Mucosa of descending colon (tissue), 3 donors: Measurements from ENCODE around the gene ANKRD6. TPM values are rescaled to one million over a fixed set of nuclear protein-coding genes. Genes with fewer than 3 reads are reported as not detected.

Experiments
- ATAC-seq: fragments of 200-7000 bp; cut with Tn5 transposase; one replicate; pipeline ENCODE4 v1.9.1; 2020; ENCODE audit warnings: mild to moderate bottlenecking, moderate library complexity
- DNase-seq, 3 donors: peaks; one replicate each; pipeline ENCODE4 v3.0.0-alpha.2; 2020
- H3K36me3 ChIP-seq: fragments of 200-600 bp; one replicate; pipeline ENCODE4 v1.8.0; 2021; ENCODE audit warnings: low read depth, mild to moderate bottlenecking
- H3K4me1 ChIP-seq: fragments of 200-600 bp; one replicate; pipeline ENCODE4 v1.8.0; 2021; ENCODE audit warnings: low read depth, mild to moderate bottlenecking
- H3K4me3 ChIP-seq: fragments of 200-600 bp; one replicate; pipeline ENCODE4 v1.8.0; 2021; ENCODE audit warnings: mild to moderate bottlenecking
- H3K9me3 ChIP-seq: fragments of 200-600 bp; one replicate; pipeline ENCODE4 v1.8.0; 2021; ENCODE audit warnings: mild to moderate bottlenecking
- CTCF ChIP-seq: fragments of 200-600 bp; IDR thresholded peaks from one replicate; pipeline ENCODE4 v1.8.0; 2022; ENCODE audit warnings: antibody characterized with exemption, mild to moderate bottlenecking
- intact Hi-C, 2 donors: fragments of 100-400 bp; cut with DNase I in 1 of 2; cut with micrococcal nuclease in 1 of 2; formaldehyde crosslinking; loops; one replicate each; pipeline versions ENCODE4 v1.11.0 to v1.11.1; 2022; cut with DNase I, micrococcal nuclease
- total RNA-seq, 3 donors: library from RNA; stranded (reverse); fragmentation: NEBNext Ultra II Directional in 2 of 3; extraction: Animal tissue kit (Norgen Biotek cat#: 25700) in 2 of 3; gene quantifications; one replicate each; pipeline versions ENCODE4 v1.2.1 to v1.2.4, GENCODE V29; 2021 to 2023
- donor health status: DM: no; HTN: no; CAD: no; lungs with moderate emphysema.
- donor health status: DM: no; HTN: no; CAD: no.
- donor health status: DM: no; HTN: yes; CAD: no.

Gene ANKRD6
- total RNA-seq, 3 donors from 2014 or later = 1.8 to 10.9 (median 2.8) TPM

- TF ChIP-seq CTCF = no peak
- no peak for DNase-seq
- intact Hi-C loops = no loop called here
- no peak for ATAC-seq
- H3K4me3 ChIP-seq = no peak overlapping the region
- H3K4me1 ChIP-seq = no peaks in the 10 kb centered on the region
- H3K36me3 ChIP-seq = no peaks in the 10 kb centered on the region
- H3K9me3 ChIP-seq = no peaks in the 10 kb centered on the region
These were observed 109.3 kb downstream of the ANKRD6 start for GRCh38 chr6:89542081-89542857.

- DNase-seq = no peak
- H3K9me3 ChIP-seq = no peaks in the 10 kb centered on the region
- no peak for TF ChIP-seq CTCF
- intact Hi-C loops = no loop called here
- H3K36me3 ChIP-seq = no peaks in the 10 kb centered on the region
- no peak overlapping the region for H3K4me3 ChIP-seq
- no peak for ATAC-seq
- no peaks in the 10 kb centered on the region for H3K4me1 ChIP-seq
These were observed 109.9 kb downstream of the ANKRD6 start for GRCh38 chr6:89542866-89543265.

GRCh38 chr6:89547281-89547680, 114.3 kb downstream of the ANKRD6 start:
- no peak for TF ChIP-seq CTCF
- DNase-seq (no peak), ATAC-seq (no peak)
- Histone ChIP-seq H3K4me3 (no peak overlapping the region), H3K36me3 (no peaks in the 10 kb centered on the region), H3K4me1 (no peaks in the 10 kb centered on the region), H3K9me3 (no peaks in the 10 kb centered on the region)
- intact Hi-C loops = no loop called here

- intact Hi-C loops = no loop called here
- Histone ChIP-seq H3K4me3 (no peak overlapping the region), H3K9me3 (no peaks in the 10 kb centered on the region), H3K36me3 (no peaks in the 10 kb centered on the region), H3K4me1 (no peaks in the 10 kb centered on the region)
- no peak for TF ChIP-seq CTCF
- DNase-seq (no peak), ATAC-seq (no peak)
These were observed 120.5 kb downstream of the ANKRD6 start for GRCh38 chr6:89553431-89553830.

- H3K4me1 ChIP-seq = no peaks in the 10 kb centered on the region
- H3K9me3 ChIP-seq = no peaks in the 10 kb centered on the region
- DNase-seq = no peak
- H3K4me3 ChIP-seq = no peak overlapping the region
- ATAC-seq = no peak
- no peaks in the 10 kb centered on the region for H3K36me3 ChIP-seq
- no peak for TF ChIP-seq CTCF
- intact Hi-C loops = no loop called here
These were observed 121.2 kb downstream of the ANKRD6 start for GRCh38 chr6:89554106-89554505.

- Histone ChIP-seq H3K4me1 (no peaks in the 10 kb centered on the region), H3K36me3 (no peaks in the 10 kb centered on the region), H3K9me3 (no peaks in the 10 kb centered on the region), H3K4me3 (no peak overlapping the region)
- no peak for TF ChIP-seq CTCF
- DNase-seq (no peak), ATAC-seq (no peak)
- intact Hi-C loops = no loop called here
These were observed 122.1 kb downstream of the ANKRD6 start for GRCh38 chr6:89555031-89555430.
